Inflammatory macrophage treated with lipopolysaccharide for 4 hours (primary cell): Measurements from ENCODE around the gene VWA8.
"Not testable (repeated sequence)": the region's sequence is repeated elsewhere in the genome, so short reads cannot be mapped to it uniquely, and the experiment has no call there.

Source experiments
- DNase-seq: peaks from one replicate; pipeline ENCODE4 v3.0.0-alpha.2; 2020

Gene VWA8

GRCh38 chr13:41802043-41802683, 158.7 kb downstream of the VWA8 start:
- DNase-seq = no peak

DNA sequence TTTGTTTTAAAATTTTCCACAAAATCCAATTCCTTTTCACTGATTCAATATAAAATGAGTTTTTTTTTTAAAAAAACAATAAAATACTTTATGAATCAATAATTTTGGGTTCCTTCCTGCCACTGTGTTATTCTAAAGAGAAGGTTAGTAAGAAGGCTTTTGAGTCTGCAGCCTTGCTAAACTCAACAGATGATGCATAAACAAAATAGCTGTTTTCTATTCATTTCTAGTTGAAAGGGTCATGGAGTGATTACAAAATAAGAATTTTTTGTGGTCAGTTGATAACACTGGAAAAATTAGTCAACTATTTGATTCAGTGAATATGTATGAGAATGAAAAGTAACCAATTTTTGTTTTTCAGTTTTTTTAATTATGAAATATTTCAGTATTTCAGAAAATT, 169.9 kb downstream of the VWA8 start:
- no peak for DNase-seq

DNA sequence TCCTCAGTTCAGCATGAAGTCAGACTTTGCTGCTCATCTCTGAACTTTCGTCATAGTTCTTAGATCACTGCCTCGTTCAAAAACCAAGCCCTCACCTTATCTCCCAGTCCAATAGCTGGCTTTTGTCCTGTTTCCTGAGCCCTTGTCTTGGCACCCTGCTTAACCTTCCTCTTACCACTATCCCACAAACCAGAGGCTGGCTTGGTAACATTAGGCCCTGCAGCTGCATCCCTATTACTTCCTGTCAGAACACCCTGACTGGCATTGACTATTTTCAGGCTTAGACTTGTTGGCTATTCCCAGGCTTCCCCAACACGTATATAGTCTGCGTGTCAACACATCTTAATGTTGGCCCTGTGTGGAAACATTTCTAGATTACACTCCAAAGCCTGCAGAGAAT, 172.4 kb downstream of the VWA8 start:
- DNase-seq = peak; percentile 32

DNA sequence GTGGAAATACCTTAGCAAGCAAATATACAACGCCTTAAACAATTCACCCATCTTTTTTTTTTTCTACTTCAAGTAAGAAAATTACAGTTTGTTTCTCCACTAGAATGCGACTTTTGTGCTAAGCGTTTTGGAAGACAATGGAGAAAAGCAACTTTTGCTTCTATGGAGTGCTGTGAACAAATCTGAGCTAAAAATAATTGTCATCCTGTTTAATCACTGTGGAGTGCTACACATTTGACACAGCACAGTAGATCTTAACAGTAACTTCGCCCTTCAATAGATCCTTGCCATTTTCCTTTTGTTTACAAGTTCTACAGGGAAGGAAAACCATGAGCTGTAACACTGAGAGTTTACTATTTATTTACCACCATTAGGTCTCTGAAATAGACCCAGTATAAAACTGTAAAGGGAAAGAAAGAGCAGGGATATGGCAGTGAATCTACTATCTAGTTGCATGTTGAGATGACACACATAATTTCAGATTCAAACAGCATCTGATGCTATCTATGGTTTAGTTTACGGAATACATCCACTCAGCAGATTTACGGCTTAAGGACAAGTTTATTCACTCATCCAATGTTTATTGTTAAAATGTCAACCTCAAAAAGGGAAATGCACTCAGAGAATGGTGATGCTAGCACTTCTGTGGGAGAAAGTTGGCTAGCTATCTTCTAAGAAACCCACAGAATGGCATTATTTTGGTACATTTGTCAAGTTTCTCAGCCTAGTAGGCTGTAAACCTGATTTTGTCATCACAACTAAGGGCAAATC, 175.3 kb downstream of the VWA8 start:
- DNase-seq = peak; percentile 17

DNA sequence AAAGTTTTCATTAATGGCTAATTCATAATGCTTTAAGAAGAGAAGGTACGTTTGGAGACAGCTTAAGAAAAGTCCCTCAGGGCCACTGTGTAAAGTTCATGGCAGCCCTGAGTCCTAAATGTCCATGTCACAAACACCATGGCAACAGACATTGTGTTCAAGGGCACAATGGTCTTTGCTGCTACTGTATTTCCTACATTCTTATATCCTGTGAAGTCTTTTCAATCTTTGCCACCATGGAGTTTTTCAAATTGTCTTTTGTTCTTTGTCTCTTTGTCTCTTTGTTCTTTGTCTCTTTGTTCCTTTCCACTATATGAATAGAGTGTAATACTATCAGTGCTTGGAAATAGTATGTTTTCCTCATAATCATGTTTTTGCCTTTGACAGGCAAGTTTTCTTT, 178.8 kb downstream of the VWA8 start:
- no peak for DNase-seq

- peak; percentile 21 for DNase-seq
Observed at GRCh38 chr13:41780715-41781706, 179.9 kb downstream of the VWA8 start.

GRCh38 chr13:41775251-41775650, 185.7 kb downstream of the VWA8 start:
- no peak for DNase-seq

DNA sequence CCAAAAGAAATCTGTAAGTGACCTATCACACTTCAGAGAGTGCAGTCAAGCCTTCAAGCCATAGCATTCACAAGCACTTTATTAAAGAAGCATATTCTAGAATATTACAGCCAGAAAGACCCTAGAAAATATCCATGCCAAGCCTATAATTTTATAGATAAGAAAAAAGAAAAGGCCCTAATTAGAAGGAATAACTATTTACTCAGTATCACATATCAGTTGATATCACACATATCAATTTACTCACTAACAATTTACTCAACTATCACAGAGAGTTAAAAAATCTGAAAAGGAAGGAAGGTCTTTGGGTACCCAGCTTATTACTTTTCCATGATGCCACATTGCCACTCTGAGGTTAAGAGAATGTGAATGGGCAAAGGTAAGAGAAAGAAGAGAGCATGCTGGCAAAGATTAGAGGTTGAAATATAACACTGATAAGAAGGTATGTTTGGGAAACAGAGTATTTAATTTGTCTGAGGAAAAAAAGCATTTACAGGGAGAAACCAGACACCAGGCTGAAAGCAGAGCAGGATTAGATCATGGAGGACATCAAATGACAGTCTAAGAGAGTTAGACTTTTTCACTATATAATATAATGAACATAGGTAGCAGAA, 186.2 kb downstream of the VWA8 start:
- DNase-seq = no peak

DNA sequence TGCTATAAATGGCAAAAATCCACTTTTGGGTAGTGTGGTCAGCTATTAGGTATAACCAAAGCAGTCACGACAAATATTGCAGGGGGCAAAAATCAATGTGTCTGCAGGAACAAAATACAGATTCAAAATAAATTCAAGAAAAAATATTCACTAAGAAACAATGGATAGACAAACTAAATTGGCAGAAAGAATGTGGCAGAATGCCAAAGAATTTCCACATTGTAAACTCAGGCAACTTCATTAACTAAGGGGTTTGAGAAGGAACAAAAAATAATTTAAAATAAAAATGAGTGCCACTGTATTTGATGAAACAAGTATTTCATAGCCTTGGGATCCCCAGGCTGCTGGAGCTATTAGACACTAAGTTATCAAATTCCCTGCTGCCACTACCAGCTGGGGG, 193.1 kb downstream of the VWA8 start:
- DNase-seq = no peak

DNA sequence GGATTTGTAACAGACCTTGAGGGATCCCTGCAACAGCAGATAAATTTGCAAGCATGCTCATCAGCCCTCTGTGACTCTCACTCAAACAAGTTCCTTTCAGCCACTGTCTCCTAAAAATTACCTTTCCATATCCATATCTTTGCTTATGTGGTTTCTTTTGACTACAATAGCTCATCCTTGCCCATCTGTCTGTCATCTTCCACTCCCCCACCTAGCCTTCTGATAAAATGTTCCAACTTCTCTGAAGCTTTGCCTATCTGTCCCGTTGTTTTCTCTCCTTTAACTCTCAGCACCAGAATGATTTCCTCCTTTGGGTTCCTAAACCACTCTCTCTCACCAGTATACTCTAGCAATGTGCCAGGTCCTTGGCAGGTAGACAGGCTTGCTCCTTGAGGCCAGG, 194.5 kb downstream of the VWA8 start:
- no peak for DNase-seq

DNA sequence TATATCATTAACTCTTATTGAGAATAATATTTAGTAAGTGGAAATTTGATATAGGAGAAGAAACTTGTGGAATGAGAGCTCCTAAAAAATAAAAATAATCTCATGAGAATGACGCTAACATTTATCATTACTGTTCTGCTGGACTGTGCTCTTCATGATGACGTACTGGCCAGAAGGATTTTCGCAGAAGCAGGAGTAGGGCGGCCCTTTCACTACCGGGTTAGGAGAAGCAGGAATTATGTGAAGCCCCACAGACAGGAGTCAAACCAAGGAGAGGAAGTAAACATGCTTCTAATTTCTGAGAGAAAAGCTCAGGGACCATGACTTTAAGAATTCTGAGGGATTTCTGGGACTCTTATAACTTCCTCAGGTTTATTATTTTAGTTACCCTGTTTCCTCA, 195.1 kb downstream of the VWA8 start:
- no peak for DNase-seq

GRCh38 chr13:41765020-41765419, 195.9 kb downstream of the VWA8 start:
- DNase-seq = peak; percentile 17

- DNase-seq = no peak
Observed at GRCh38 chr13:41764558-41764957, 196.4 kb downstream of the VWA8 start.

- DNase-seq = no peak
Observed at GRCh38 chr13:41763782-41764181, 197.1 kb downstream of the VWA8 start.

- no peak for DNase-seq
Observed at GRCh38 chr13:41762796-41763195, 198.1 kb downstream of the VWA8 start.

GRCh38 chr13:41756198-41756880, 204.6 kb downstream of the VWA8 start:
- DNase-seq = peak; percentile 22

- no peak for DNase-seq
Observed at GRCh38 chr13:41751734-41752445, 209.0 kb downstream of the VWA8 start.

GRCh38 chr13:41751277-41751676, 209.6 kb downstream of the VWA8 start:
- DNase-seq = no peak

GRCh38 chr13:41746259-41746658, 214.7 kb downstream of the VWA8 start:
- DNase-seq = no peak

- not testable (repeated sequence) for DNase-seq
Observed at GRCh38 chr13:41745496-41745895, 215.4 kb downstream of the VWA8 start.

GRCh38 chr13:41742917-41743552, 217.9 kb downstream of the VWA8 start:
- no peak for DNase-seq
